PC-3 (cell line): ENCODE measurements around the gene FLYWCH1. TPM values are rescaled to one million over a fixed set of nuclear protein-coding genes. Genes with fewer than 3 reads are reported as not detected.

Source experiments
- ATAC-seq: fragments of 200-7000 bp; cut with Tn5 transposase; 2 replicates; pipeline ENCODE4 v1.9.1; 2020; ENCODE audit warnings: mild to moderate bottlenecking, moderate library complexity
- BruUV-seq: library from RNA; stranded (reverse); fragments of 400-500 nt; replicated peaks from 2 replicates; lab custom pipeline; 2021; lab: Mats Ljungman, UMichigan
- CTCF ChIA-PET: fragments of 300-600 bp; sonication (Branson Sonifier 250); formaldehyde crosslinking; loops from one replicate; lab custom pipeline; 2022; ENCODE audit warnings: antibody characterized with exemption; lab: Charles Lee
- POLR2A ChIA-PET: fragments of 300-600 bp; sonication (Branson Sonifier 250); formaldehyde crosslinking; loops from one replicate; lab custom pipeline; 2022; ENCODE audit warnings: antibody characterized with exemption; ENCODE audit not compliant: unreplicated experiment; lab: Charles Lee
- DNase-seq: peaks from one replicate; pipeline ENCODE4 v3.0.0-alpha.2; 2015
- H2AFZ ChIP-seq: fragments of 300-600 bp; sonication (generic); 2 replicates; pipeline ENCODE4 v1.6.0; 2016; ENCODE audit warnings: antibody characterized with exemption, low read length
- H3F3A ChIP-seq: fragments of 300-600 bp; sonication (generic); one replicate; pipeline ENCODE4 v1.6.0; 2017; ENCODE audit warnings: antibody characterized with exemption, low read length, control low read depth, mild to moderate bottlenecking; ENCODE audit not compliant: unreplicated experiment
- H3K27ac ChIP-seq: fragments of 300-600 bp; sonication (generic); 2 replicates; pipeline ENCODE4 v1.5.1; 2016; ENCODE audit warnings: mild to moderate bottlenecking, low read length
- H3K27me3 ChIP-seq: fragments of 300-600 bp; sonication (generic); 2 replicates; pipeline ENCODE4 v1.6.1; 2016; ENCODE audit warnings: low read length, mixed read lengths
- H3K36me3 ChIP-seq: fragments of 300-600 bp; sonication (generic); 2 replicates; pipeline ENCODE4 v1.6.1; 2016; ENCODE audit warnings: low read depth, mixed run types, low read length, mixed read lengths
- H3K4me1 ChIP-seq: fragments of 300-600 bp; sonication (generic); 2 replicates; pipeline ENCODE4 v1.5.1; 2016; ENCODE audit warnings: low read length; ENCODE audit not compliant: insufficient read depth
- H3K4me2 ChIP-seq: fragments of 300-600 bp; sonication (generic); 2 replicates; pipeline ENCODE4 v1.6.0; 2016; ENCODE audit warnings: low read length
- H3K4me3 ChIP-seq: fragments of 300-600 bp; sonication (generic); 2 replicates; pipeline ENCODE4 v1.5.1; 2016; ENCODE audit warnings: mild to moderate bottlenecking, low read length, mixed read lengths
- H3K79me2 ChIP-seq: fragments of 300-600 bp; sonication (generic); 2 replicates; pipeline ENCODE4 v1.6.1; 2017; ENCODE audit warnings: low read length, mixed read lengths
- H3K9ac ChIP-seq: fragments of 300-600 bp; sonication (generic); 2 replicates; pipeline ENCODE4 v1.6.0; 2016; ENCODE audit warnings: mild to moderate bottlenecking, low read length
- H3K9me2 ChIP-seq: fragments of 300-600 bp; sonication (generic); replicated peaks from 2 replicates; pipeline ENCODE4 v1.6.1; 2016; ENCODE audit warnings: mixed run types, low read length, mixed read lengths
- H3K9me3 ChIP-seq: fragments of 300-600 bp; sonication (generic); 2 replicates; pipeline ENCODE4 v1.6.1; 2016; ENCODE audit warnings: low read length, mixed read lengths
- H4K20me1 ChIP-seq: fragments of 300-600 bp; sonication (generic); 2 replicates; pipeline ENCODE4 v1.6.1; 2016; ENCODE audit warnings: low read length, mixed read lengths
- EZH2 ChIP-seq: fragments of 300-600 bp; sonication (generic); IDR thresholded peaks from one replicate; pipeline ENCODE4 v1.6.1; 2017; ENCODE audit warnings: antibody characterized with exemption, mild to moderate bottlenecking, low read length; ENCODE audit not compliant: unreplicated experiment
- EZH2phosphoT487 ChIP-seq: fragments of 300-600 bp; sonication (generic); IDR thresholded peaks from 2 replicates; pipeline ENCODE4 v1.6.1; 2018; ENCODE audit warnings: mild to moderate bottlenecking, antibody characterized with exemption, low read length, borderline replicate concordance
- intact Hi-C: fragments of 100-400 bp; cut with micrococcal nuclease; formaldehyde crosslinking; loops from 2 replicates; pipeline ENCODE4 v1.9.0; 2023
- total RNA-seq: library from RNA; depleted of rRNA; stranded (reverse); fragments of >200 nt; gene quantifications from 2 replicates; pipeline ENCODE4 v1.2.3, GENCODE V29; 2014
- TF ChIP-seq, protein P1 (sequence below): fragments of 300-600 bp; sonication (generic); conservative IDR thresholded peaks from 2 replicates; pipeline ENCODE4 v1.5.1; 2017; ENCODE audit warnings: antibody characterized with exemption, low read depth, mild to moderate bottlenecking, low read length

The FLYWCH1 gene
- total RNA-seq, 1 experiment from 2014 or later = 41.4 TPM

DNA sequence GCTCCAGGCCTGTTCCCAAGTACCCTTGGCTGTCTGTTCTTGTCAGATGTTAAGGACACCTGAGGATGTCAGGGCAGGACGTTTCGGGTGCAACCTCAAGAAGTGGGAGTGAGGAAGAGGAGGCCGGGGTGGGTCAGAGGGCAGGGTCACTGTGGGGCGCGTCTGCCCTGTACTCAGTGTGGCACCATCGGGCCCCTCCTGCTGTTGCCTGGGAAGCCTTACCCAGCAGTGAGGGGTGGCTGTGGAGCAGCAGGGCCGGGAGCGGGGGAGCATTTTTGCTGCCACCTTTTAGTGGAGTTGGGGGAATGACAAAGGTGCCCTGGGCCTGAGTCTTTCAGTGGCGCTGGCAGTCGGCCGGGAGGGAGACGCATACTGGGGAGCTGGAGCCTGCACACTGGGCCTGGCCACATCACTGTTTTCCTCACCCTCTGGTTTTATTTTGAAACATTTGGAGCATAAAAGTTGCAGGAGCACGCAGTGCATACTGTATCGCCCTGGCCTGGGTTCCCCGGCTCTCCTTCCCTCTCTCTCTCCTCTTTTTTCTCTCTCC, 11.1 kb upstream of the FLYWCH1 start:
- H3K79me2 ChIP-seq = no peaks in the 10 kb centered on the region
- ATAC-seq (no peak), DNase-seq (no peak)
- intact Hi-C loops = loop anchor here (10.0 kb wide), 1 partner anchor 64 kb away; the partner anchor contains the start of genes KREMEN2 and PAQR4
- no TSS peak for BruUV-seq
- no peaks in the 10 kb centered on the region for H3K27me3 ChIP-seq
- peaks cover 5% of the 10 kb centered on the region for H3K4me1 ChIP-seq
- no peaks in the 10 kb centered on the region for H3F3A ChIP-seq
- CTCF ChIA-PET = no interaction called here
- no peaks in the 10 kb centered on the region for H3K36me3 ChIP-seq
- no peak overlapping the region for H3K9ac ChIP-seq
- no peaks in the 10 kb centered on the region for H4K20me1 ChIP-seq
- H3K9me3 ChIP-seq = no peaks in the 10 kb centered on the region
- no peak overlapping the region for H3K4me3 ChIP-seq
- no peak overlapping the region for H3K27ac ChIP-seq
- H3K4me2 ChIP-seq = no peak overlapping the region
- no peaks in the 10 kb centered on the region for H3K9me2 ChIP-seq
- POLR2A ChIA-PET = no interaction called here
- TF ChIP-seq EZH2phosphoT487 = no peak
- TF ChIP-seq, protein P1, sequence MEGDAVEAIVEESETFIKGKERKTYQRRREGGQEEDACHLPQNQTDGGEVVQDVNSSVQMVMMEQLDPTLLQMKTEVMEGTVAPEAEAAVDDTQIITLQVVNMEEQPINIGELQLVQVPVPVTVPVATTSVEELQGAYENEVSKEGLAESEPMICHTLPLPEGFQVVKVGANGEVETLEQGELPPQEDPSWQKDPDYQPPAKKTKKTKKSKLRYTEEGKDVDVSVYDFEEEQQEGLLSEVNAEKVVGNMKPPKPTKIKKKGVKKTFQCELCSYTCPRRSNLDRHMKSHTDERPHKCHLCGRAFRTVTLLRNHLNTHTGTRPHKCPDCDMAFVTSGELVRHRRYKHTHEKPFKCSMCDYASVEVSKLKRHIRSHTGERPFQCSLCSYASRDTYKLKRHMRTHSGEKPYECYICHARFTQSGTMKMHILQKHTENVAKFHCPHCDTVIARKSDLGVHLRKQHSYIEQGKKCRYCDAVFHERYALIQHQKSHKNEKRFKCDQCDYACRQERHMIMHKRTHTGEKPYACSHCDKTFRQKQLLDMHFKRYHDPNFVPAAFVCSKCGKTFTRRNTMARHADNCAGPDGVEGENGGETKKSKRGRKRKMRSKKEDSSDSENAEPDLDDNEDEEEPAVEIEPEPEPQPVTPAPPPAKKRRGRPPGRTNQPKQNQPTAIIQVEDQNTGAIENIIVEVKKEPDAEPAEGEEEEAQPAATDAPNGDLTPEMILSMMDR = no peak
- no peak for TF ChIP-seq EZH2
- no peak overlapping the region for H2AFZ ChIP-seq

DNA sequence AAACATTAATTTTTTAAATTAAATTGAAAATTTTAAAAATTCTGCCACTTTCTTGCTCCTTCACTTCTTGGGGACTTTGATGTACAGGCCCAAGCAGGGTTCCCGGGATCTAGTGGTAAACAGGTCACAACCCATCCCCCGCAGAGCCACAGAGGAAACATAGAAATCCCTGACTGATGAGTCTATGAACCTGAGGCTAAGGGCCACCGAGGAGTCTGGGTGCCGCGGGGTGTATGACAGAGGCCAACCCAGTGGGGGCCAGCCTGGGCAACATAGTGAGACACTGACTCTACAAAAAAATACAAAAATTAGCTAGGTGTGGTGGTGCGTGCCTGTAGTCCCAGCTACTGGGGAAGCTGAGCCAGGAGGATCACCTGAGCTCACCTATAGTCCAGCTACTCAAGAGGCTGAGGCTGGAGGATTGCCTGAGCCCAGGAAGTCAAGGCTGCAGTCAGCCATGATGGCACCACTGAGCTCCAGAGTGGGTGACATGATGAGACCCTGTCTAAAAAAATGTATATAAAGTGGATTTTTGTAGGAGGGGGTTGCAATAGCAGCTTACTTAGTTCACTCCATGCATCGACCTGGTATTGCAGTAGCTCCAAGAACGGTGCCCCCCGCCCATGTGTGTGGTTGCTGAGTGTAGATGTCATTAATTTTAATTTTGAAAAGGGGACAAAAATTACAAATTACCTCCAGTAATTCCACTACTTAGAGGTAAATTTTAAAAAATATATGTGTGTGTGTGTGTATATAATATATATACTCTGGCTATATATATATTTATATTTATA, 9.2 kb upstream of the FLYWCH1 start:
- H3K9me3 ChIP-seq = no peaks in the 10 kb centered on the region
- ChIA-PET POLR2A (no interaction called here), CTCF (no interaction called here)
- no peak overlapping the region for H3K9ac ChIP-seq
- no peak overlapping the region for H3K4me2 ChIP-seq
- H3F3A ChIP-seq = no peaks in the 10 kb centered on the region
- H2AFZ ChIP-seq = no peak overlapping the region
- H3K4me3 ChIP-seq = no peak overlapping the region
- no peaks in the 10 kb centered on the region for H3K79me2 ChIP-seq
- TF ChIP-seq EZH2phosphoT487 (no peak), EZH2 (no peak)
- TF ChIP-seq, protein P1 = no peak
- DNase-seq (no peak), ATAC-seq (no peak)
- H3K4me1 ChIP-seq = peaks cover 10% of the 10 kb centered on the region
- H3K27me3 ChIP-seq = no peaks in the 10 kb centered on the region
- H3K27ac ChIP-seq = no peak overlapping the region
- no peaks in the 10 kb centered on the region for H3K36me3 ChIP-seq
- no TSS peak for BruUV-seq
- intact Hi-C loops = loop anchor here (10.0 kb wide), 1 partner anchor 62 kb away; the partner anchor contains the start of genes KREMEN2 and PAQR4
- no peaks in the 10 kb centered on the region for H3K9me2 ChIP-seq
- no peaks in the 10 kb centered on the region for H4K20me1 ChIP-seq
